ENCODE results near the gene PAN3.
"Not testable (repeated sequence)": the region's sequence is repeated elsewhere in the genome, so short reads cannot be mapped to it uniquely, and the experiment has no call there.

The PAN3 gene

GRCh38 chr13:28099396-28100149, 38.8 kb upstream of the PAN3 start:
- TF ChIP-seq ARNT (IDR thresholded peaks at IDR 0.05): no peak
- no peak for TF ChIP-seq ZNF384 (IDR thresholded peaks at IDR 0.05)
- no peak for TF ChIP-seq TARDBP (IDR thresholded peaks at IDR 0.05)
- no peak for TF ChIP-seq ELF4 (IDR thresholded peaks at IDR 0.05)
- no peak for TF ChIP-seq HDGF (IDR thresholded peaks at IDR 0.05; ENCODE audit: borderline replicate concordance)
- TF ChIP-seq NFRKB (IDR thresholded peaks at IDR 0.05): no peak
- CTCF ChIA-PET: no interaction called here
- POLR2A ChIA-PET: no interaction called here
- DNase-seq (ENCODE audit: extremely low spot score): no peak

- CTCF ChIA-PET: no interaction called here
- POLR2A ChIA-PET: no interaction called here
- TF ChIP-seq ARNT (IDR thresholded peaks at IDR 0.05): 0 out of 2 replicates have a peak, but pooled peaks have one; percentile 18
- no peak for TF ChIP-seq TARDBP (IDR thresholded peaks at IDR 0.05)
- TF ChIP-seq SUZ12 (IDR thresholded peaks at IDR 0.05): no peak
- peak; percentile 84 for TF ChIP-seq L3MBTL2 (conservative IDR thresholded peaks at IDR 0.05)
- TF ChIP-seq HDGF (IDR thresholded peaks at IDR 0.05; ENCODE audit: borderline replicate concordance): no peak
- 0 out of 2 replicates have a peak, but pooled peaks have one; percentile 17 for TF ChIP-seq LEF1 (IDR thresholded peaks at IDR 0.05; ENCODE audit: borderline replicate concordance)
- no peak for TF ChIP-seq ELF4 (IDR thresholded peaks at IDR 0.05)
- peak; percentile 72 for DNase-seq (ENCODE audit: extremely low spot score)
These were observed 37.9 kb upstream of the PAN3 start, which contains the start of gene FLT3 for GRCh38 chr13:28100150-28101121. Gene FLT3 (minus strand): TSS chr13:28100576. CDS start chr13:28100510, 66 bp downstream.

GRCh38 chr13:28101886-28102285, 36.5 kb upstream of the PAN3 start:
- CTCF ChIA-PET: interaction anchor here (0.7 kb wide), 1 partner anchor 80 kb away, joined by 3 read pairs; no protein-coding TSS in a partner anchor
- DNase-seq (ENCODE audit: extremely low spot score); POLR2A ChIA-PET: not testable (repeated sequence)

GRCh38 chr13:28106976-28107375, 31.4 kb upstream of the PAN3 start:
- ChIA-PET POLR2A (no interaction called here), CTCF (no interaction called here)
- DNase-seq (ENCODE audit: extremely low spot score): no peak
- TF ChIP-seq FOXA1 (IDR thresholded peaks at IDR 0.05) (no peak), FOXK2 (IDR thresholded peaks at IDR 0.05) (no peak), PKNOX1 (IDR thresholded peaks at IDR 0.05) (no peak), ELF4 (IDR thresholded peaks at IDR 0.05) (no peak), HDGF (IDR thresholded peaks at IDR 0.05; ENCODE audit: borderline replicate concordance) (no peak), L3MBTL2 (conservative IDR thresholded peaks at IDR 0.05) (no peak), NFRKB (IDR thresholded peaks at IDR 0.05) (no peak), TARDBP (IDR thresholded peaks at IDR 0.05) (no peak), FOXM1 (IDR thresholded peaks at IDR 0.05; ENCODE audit: borderline replicate concordance) (no peak), SUZ12 (IDR thresholded peaks at IDR 0.05) (no peak), CTBP1 (IDR thresholded peaks at IDR 0.05; ENCODE audit: borderline replicate concordance) (no peak), LEF1 (IDR thresholded peaks at IDR 0.05; ENCODE audit: borderline replicate concordance) (no peak), SP1 (IDR thresholded peaks at IDR 0.05) (no peak), ARNT (IDR thresholded peaks at IDR 0.05) (no peak), ZNF384 (IDR thresholded peaks at IDR 0.05) (no peak), BHLHE40 (IDR thresholded peaks at IDR 0.05; ENCODE audit: borderline replicate concordance) (no peak)

- CTCF ChIA-PET: no interaction called here
- POLR2A ChIA-PET: no interaction called here
- TF ChIP-seq ZNF384 (IDR thresholded peaks at IDR 0.05) (no peak), BHLHE40 (IDR thresholded peaks at IDR 0.05; ENCODE audit: borderline replicate concordance) (no peak), CTBP1 (IDR thresholded peaks at IDR 0.05; ENCODE audit: borderline replicate concordance) (no peak), FOXK2 (IDR thresholded peaks at IDR 0.05) (no peak), FOXA1 (IDR thresholded peaks at IDR 0.05) (no peak), TARDBP (IDR thresholded peaks at IDR 0.05) (no peak), SUZ12 (IDR thresholded peaks at IDR 0.05) (no peak), FOXM1 (IDR thresholded peaks at IDR 0.05; ENCODE audit: borderline replicate concordance) (no peak), HDGF (IDR thresholded peaks at IDR 0.05; ENCODE audit: borderline replicate concordance) (no peak), ARNT (IDR thresholded peaks at IDR 0.05) (no peak), NFRKB (IDR thresholded peaks at IDR 0.05) (no peak), PKNOX1 (IDR thresholded peaks at IDR 0.05) (no peak), LEF1 (IDR thresholded peaks at IDR 0.05; ENCODE audit: borderline replicate concordance) (no peak), SP1 (IDR thresholded peaks at IDR 0.05) (no peak)
- no peak for DNase-seq (ENCODE audit: extremely low spot score)
These were observed 27.9 kb upstream of the PAN3 start for GRCh38 chr13:28110414-28110813.

GRCh38 chr13:28116736-28117135, 21.6 kb upstream of the PAN3 start:
- no peak for DNase-seq (ENCODE audit: extremely low spot score)
- ChIA-PET POLR2A (no interaction called here), CTCF (no interaction called here)
- TF ChIP-seq LEF1 (IDR thresholded peaks at IDR 0.05; ENCODE audit: borderline replicate concordance) (no peak), TARDBP (IDR thresholded peaks at IDR 0.05) (no peak), CTBP1 (IDR thresholded peaks at IDR 0.05; ENCODE audit: borderline replicate concordance) (no peak), ZNF384 (IDR thresholded peaks at IDR 0.05) (no peak), NFRKB (IDR thresholded peaks at IDR 0.05) (no peak), FOXM1 (IDR thresholded peaks at IDR 0.05; ENCODE audit: borderline replicate concordance) (no peak), FOXA1 (IDR thresholded peaks at IDR 0.05) (no peak), PKNOX1 (IDR thresholded peaks at IDR 0.05) (no peak), SP1 (IDR thresholded peaks at IDR 0.05) (no peak), ELF4 (IDR thresholded peaks at IDR 0.05) (no peak)
